RKO (cell line): ENCODE results near the gene TK2.
"Not testable (repeated sequence)": the region's sequence is repeated elsewhere in the genome, so short reads cannot be mapped to it uniquely, and the experiment has no call there.

Experiments
- DNase-seq: peaks from one replicate; pipeline ENCODE4 v3.0.0-alpha.2; 2016; ENCODE audit warnings: low spot score

TK2 gene

GRCh38 chr16:66468321-66468965, 81.5 kb downstream of the TK2 start:
- DNase-seq = no peak

GRCh38 chr16:66467611-66468010, 82.3 kb downstream of the TK2 start:
- DNase-seq = no peak

DNA sequence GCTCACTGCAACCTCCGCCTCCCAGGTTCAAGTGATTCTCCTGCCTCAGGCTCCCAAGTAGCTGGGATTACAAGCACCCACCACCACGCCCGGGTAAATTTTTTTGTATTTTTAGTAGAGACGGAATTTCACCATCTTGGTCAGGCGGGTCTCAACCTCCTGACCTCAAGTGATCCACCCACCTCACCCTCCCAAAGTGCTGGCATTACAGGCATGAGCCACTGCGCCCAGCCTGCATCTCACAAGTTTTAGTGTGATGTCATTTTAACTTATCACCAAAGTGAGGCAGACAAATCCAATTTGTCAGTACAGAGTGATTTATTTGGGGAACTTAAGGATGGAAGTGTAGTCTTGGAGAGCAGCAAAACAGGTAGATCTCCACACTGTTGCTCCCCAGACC, 83.3 kb downstream of the TK2 start:
- DNase-seq = not testable (repeated sequence)

GRCh38 chr16:66465946-66466345, 84.0 kb downstream of the TK2 start:
- DNase-seq = not testable (repeated sequence)

DNA sequence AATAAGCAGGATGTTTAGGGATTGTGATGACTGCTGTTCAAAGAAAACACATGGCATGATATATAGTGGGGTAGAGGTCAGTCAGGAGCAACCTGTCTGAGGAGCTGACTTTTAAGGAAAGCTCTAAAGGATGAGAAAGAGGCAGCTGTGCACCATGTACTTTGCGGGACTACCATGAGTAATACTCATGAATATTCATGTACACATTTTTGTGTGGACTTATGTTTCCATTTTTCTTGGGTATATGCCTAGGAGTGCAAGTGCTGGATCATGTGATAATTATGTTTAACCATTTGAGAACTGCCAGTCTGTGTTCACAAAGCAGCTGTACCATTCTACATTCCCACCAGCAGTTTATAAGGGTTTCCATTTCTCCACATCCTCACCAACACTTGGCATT, 87.0 kb downstream of the TK2 start:
- peak; percentile 14 for DNase-seq

GRCh38 chr16:66460703-66461102, 89.2 kb downstream of the TK2 start:
- no peak for DNase-seq

GRCh38 chr16:66459878-66460277, 90.0 kb downstream of the TK2 start:
- DNase-seq = no peak

- DNase-seq = no peak
Measured at GRCh38 chr16:66458853-66459252, 91.1 kb downstream of the TK2 start.

DNA sequence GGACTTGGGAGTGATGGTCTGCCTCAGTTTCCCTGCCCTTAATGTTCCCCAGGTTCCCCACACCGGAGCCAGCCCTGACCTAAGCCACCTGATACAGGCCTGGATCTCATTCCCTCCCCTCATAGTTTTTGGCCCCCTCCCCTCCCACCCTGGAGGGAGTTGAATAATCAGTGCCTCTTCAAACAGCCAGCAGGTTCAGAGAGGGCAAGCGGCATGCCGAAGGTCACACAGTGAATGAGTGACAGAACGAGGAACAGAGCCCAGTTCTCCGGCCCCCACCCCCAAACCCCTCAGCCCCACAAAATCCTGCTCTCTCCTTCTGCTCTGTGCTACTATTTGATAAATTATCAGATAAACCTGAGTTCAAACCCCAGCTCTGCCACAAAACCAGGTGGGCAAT, 91.6 kb downstream of the TK2 start:
- no peak for DNase-seq
